Thymus (tissue), 11 donors: ENCODE measurements around the gene RASGEF1B. TPM values are rescaled to one million over a fixed set of nuclear protein-coding genes. Genes with fewer than 3 reads are reported as not detected.
"Not testable (repeated sequence)": the region's sequence is repeated elsewhere in the genome, so short reads cannot be mapped to it uniquely, and the experiment has no call there.

ENCODE experiments used
- DNase-seq, 9 donors: peaks; one replicate each; pipeline ENCODE4 v3.0.0-alpha.2; 2013; ENCODE audit warnings: low spot score in 9 of 9, low read depth in 6 of 9, missing footprints in 1 of 9
- H3K27ac ChIP-seq, 2 donors: one replicate each; pipeline ENCODE4 v1.5.1; 2013; ENCODE audit warnings: control low read depth in 1 of 2, low read depth in 1 of 2, low read length in 1 of 2, mild to moderate bottlenecking in 1 of 2, moderate library complexity in 1 of 2
- H3K27me3 ChIP-seq, 2 donors: one replicate each; pipeline ENCODE4 v1.5.1; 2013; ENCODE audit warnings: low read length in 1 of 2; ENCODE audit not compliant: control insufficient read depth in 2 of 2, insufficient read depth in 1 of 2
- H3K36me3 ChIP-seq, 2 donors: one replicate each; pipeline ENCODE4 v1.5.1; 2013; ENCODE audit warnings: low read length in 1 of 2, mild to moderate bottlenecking in 1 of 2, moderate library complexity in 1 of 2; ENCODE audit not compliant: control insufficient read depth in 2 of 2, insufficient read depth in 2 of 2
- H3K4me1 ChIP-seq, 2 donors: one replicate each; pipeline ENCODE4 v1.5.1; 2013; ENCODE audit warnings: low read length in 2 of 2; ENCODE audit not compliant: control insufficient read depth in 2 of 2, insufficient read depth in 2 of 2
- H3K4me3 ChIP-seq, 2 donors: one replicate each; pipeline ENCODE4 v1.5.1; 2013; ENCODE audit warnings: low read length in 2 of 2, control low read depth in 1 of 2, mild to moderate bottlenecking in 1 of 2
- H3K9me3 ChIP-seq, 2 donors: one replicate each; pipeline ENCODE4 v1.5.1; 2013; ENCODE audit warnings: low read length in 1 of 2, mild to moderate bottlenecking in 1 of 2; ENCODE audit not compliant: control insufficient read depth in 2 of 2, insufficient read depth in 1 of 2
- WGBS: extraction: QIAGEN DNeasy Blood & Tissue Kit; methylation state at CpG from one replicate; pipeline ENCODE4 v1.1.7; 2013; 5-methylcytosine and 5-hydroxymethylcytosine counted together
- polyA plus RNA-seq: library from polyadenylated mRNA; stranded (reverse); fragments of 200-250 nt; gene quantifications from one replicate; pipeline ENCODE4 v1.2.3, GENCODE V29; 2013
- total RNA-seq: library from RNA; stranded (reverse); fragments of 120-200 nt; gene quantifications from one replicate; pipeline ENCODE4 v1.2.4, GENCODE V29; 2013
- donor health status: healthy.

The RASGEF1B gene
- total and polyA plus RNA-seq, 2 donors = 18.3 to 19.9 TPM

GRCh38 chr4:81491943-81492342 is 20.2 kb upstream of the RASGEF1B start:
- Histone ChIP-seq H3K4me3 (no peak overlapping the region), H3K9me3 (no peaks in the 10 kb centered on the region), H3K4me1 (peaks cover 2 to 6% of the 10 kb centered on the region in 2 donors), H3K27ac (peak overlapping the region in 1 of 2 donors; percentile 65), H3K27me3 (no peaks in the 10 kb centered on the region), H3K36me3 (no peaks in the 10 kb centered on the region)
- peak in 5 of 9 donors; percentile 37 to 84 (median 51) for DNase-seq
- 1% methylated on average over 1 of the region's 1 CpG for WGBS

- H3K27me3 ChIP-seq = no peaks in the 10 kb centered on the region
- no peak overlapping the region for H3K27ac ChIP-seq
- peaks cover 2 to 6% of the 10 kb centered on the region in 2 donors for H3K4me1 ChIP-seq
- no peaks in the 10 kb centered on the region for H3K36me3 ChIP-seq
- DNase-seq = no peak
- H3K4me3 ChIP-seq = no peak overlapping the region
- H3K9me3 ChIP-seq = no peaks in the 10 kb centered on the region
- WGBS = 59% methylated on average over 2 of the region's 2 CpGs
These were observed 18.9 kb upstream of the RASGEF1B start for GRCh38 chr4:81490403-81491160.

- DNase-seq = no peak
- WGBS = 98% methylated on average over 1 of the region's 1 CpG
- no peaks in the 10 kb centered on the region for H3K27me3 ChIP-seq
- H3K36me3 ChIP-seq = no peaks in the 10 kb centered on the region
- H3K4me1 ChIP-seq = no peaks in the 10 kb centered on the region
- no peaks in the 10 kb centered on the region for H3K9me3 ChIP-seq
- no peak overlapping the region for H3K27ac ChIP-seq
- H3K4me3 ChIP-seq = no peak overlapping the region
These were observed 14.8 kb upstream of the RASGEF1B start for GRCh38 chr4:81486502-81486901.

GRCh38 chr4:81485310-81485980 is 13.7 kb upstream of the RASGEF1B start:
- Histone ChIP-seq H3K27me3 (no peaks in the 10 kb centered on the region), H3K36me3 (no peaks in the 10 kb centered on the region), H3K4me1 (no peaks in the 10 kb centered on the region), H3K27ac (no peak overlapping the region), H3K4me3 (no peak overlapping the region), H3K9me3 (no peaks in the 10 kb centered on the region)
- WGBS = 98% methylated on average over 5 of the region's 5 CpGs
- DNase-seq = no peak

- DNase-seq = no peak
- Histone ChIP-seq H3K27me3 (no peaks in the 10 kb centered on the region), H3K36me3 (no peaks in the 10 kb centered on the region), H3K4me1 (no peaks in the 10 kb centered on the region), H3K27ac (no peak overlapping the region), H3K9me3 (no peaks in the 10 kb centered on the region), H3K4me3 (no peak overlapping the region)
- WGBS = 39% methylated on average over 3 of the region's 3 CpGs
These were observed 10.6 kb upstream of the RASGEF1B start for GRCh38 chr4:81482326-81482725.

- Histone ChIP-seq H3K4me1 (no peaks in the 10 kb centered on the region), H3K36me3 (no peaks in the 10 kb centered on the region), H3K27me3 (no peaks in the 10 kb centered on the region), H3K9me3 (no peaks in the 10 kb centered on the region), H3K27ac (no peak overlapping the region), H3K4me3 (no peak overlapping the region)
- no peak for DNase-seq
- 97% methylated on average over 3 of the region's 3 CpGs for WGBS
These were observed 9.4 kb upstream of the RASGEF1B start for GRCh38 chr4:81481151-81481550.

GRCh38 chr4:81479573-81479972 is 7.9 kb upstream of the RASGEF1B start:
- not testable (repeated sequence) for DNase-seq, H3K27me3 ChIP-seq, H3K27ac ChIP-seq, H3K36me3 ChIP-seq, H3K9me3 ChIP-seq, H3K4me1 ChIP-seq, H3K4me3 ChIP-seq
- WGBS = 76% methylated on average over 2 of the region's 2 CpGs

- not testable (repeated sequence) for DNase-seq, H3K4me3 ChIP-seq, H3K36me3 ChIP-seq, H3K27ac ChIP-seq, H3K27me3 ChIP-seq
- H3K9me3 ChIP-seq = peaks cover 0 to 11% of the 10 kb centered on the region in 2 donors
- peaks cover 8 to 24% of the 10 kb centered on the region in 2 donors for H3K4me1 ChIP-seq
- WGBS = 96% methylated on average over 19 of the region's 19 CpGs
These were observed 1.9 kb upstream of the RASGEF1B start for GRCh38 chr4:81473331-81474265.
